SK-N-SH treated with all-trans-retinoic acid at 6 μM for 48 hours (cell line): ENCODE results near the gene ASAH2.

Experiments used
- ATAC-seq: fragments of 200-7000 bp; cut with Tn5 transposase; 3 replicates; pipeline ENCODE4 v1.9.1; 2020; ENCODE audit warnings: mild to moderate bottlenecking, moderate library complexity
- ARNTL ChIP-seq: fragments of 450-650 bp; formaldehyde crosslinking; IDR thresholded peaks from 2 replicates; pipeline ENCODE4 v1.5.0; 2020; ENCODE audit warnings: low read depth, mild to moderate bottlenecking, moderate library complexity, borderline replicate concordance
- BACH2 ChIP-seq: fragments of 250-450 bp; sonication (Bioruptor Pico); IDR thresholded peaks from 2 replicates; pipeline ENCODE4 v1.9.0; 2021; ENCODE audit warnings: mild to moderate bottlenecking, borderline replicate concordance
- CREB5 ChIP-seq: fragments of 250-450 bp; sonication (Bioruptor Pico); IDR thresholded peaks from 2 replicates; pipeline ENCODE4 v1.5.1; 2020; ENCODE audit warnings: low read depth, mild to moderate bottlenecking, moderate library complexity
- CSDC2 ChIP-seq: fragments of 250-450 bp; sonication (Bioruptor Pico); IDR thresholded peaks from 2 replicates; pipeline ENCODE4 v1.5.0; 2020; ENCODE audit warnings: mild to moderate bottlenecking, moderate library complexity
- CSRNP3 ChIP-seq: fragments of 250-450 bp; sonication (Bioruptor Pico); IDR thresholded peaks from 2 replicates; pipeline ENCODE4 v1.5.1; 2021; ENCODE audit warnings: mild to moderate bottlenecking, moderate library complexity
- ESRRG ChIP-seq: fragments of 250-450 bp; sonication (Bioruptor Pico); IDR thresholded peaks from 2 replicates; pipeline ENCODE4 v1.6.1; 2021; ENCODE audit warnings: mild to moderate bottlenecking
- GLIS3 ChIP-seq: fragments of 250-450 bp; sonication (Bioruptor Pico); IDR thresholded peaks from 2 replicates; pipeline ENCODE4 v1.5.0; 2020; ENCODE audit warnings: mild to moderate bottlenecking, moderate library complexity
- ISL1 ChIP-seq: fragments of 250-450 bp; sonication (Bioruptor Pico); IDR thresholded peaks from 2 replicates; pipeline ENCODE4 v2.1.2; 2022; ENCODE audit warnings: mild to moderate bottlenecking, moderate library complexity
- OSR1 ChIP-seq: fragments of 250-450 bp; sonication (Bioruptor Pico); IDR thresholded peaks from 2 replicates; pipeline ENCODE4 v1.8.0; 2022; ENCODE audit warnings: moderate library complexity, mild to moderate bottlenecking, inconsistent platforms
- PATZ1 ChIP-seq: fragments of 250-450 bp; sonication (Bioruptor Pico); IDR thresholded peaks from 2 replicates; pipeline ENCODE4 v1.8.0; 2020; ENCODE audit warnings: mild to moderate bottlenecking, moderate library complexity, borderline replicate concordance
- POU6F1 ChIP-seq: fragments of 250-450 bp; sonication (Bioruptor Pico); IDR thresholded peaks from 2 replicates; pipeline ENCODE4 v1.8.0; 2021; ENCODE audit warnings: low read depth, mild to moderate bottlenecking, moderate library complexity, borderline replicate concordance
- PPARA ChIP-seq: fragments of 250-450 bp; sonication (Bioruptor Pico); IDR thresholded peaks from 2 replicates; pipeline ENCODE4 v1.5.0; 2020; ENCODE audit warnings: mild to moderate bottlenecking, borderline replicate concordance
- RARB ChIP-seq: fragments of 250-450 bp; sonication (Bioruptor Pico); IDR thresholded peaks from 2 replicates; pipeline ENCODE4 v1.8.0; 2021; ENCODE audit warnings: mild to moderate bottlenecking, moderate library complexity
- SNAI2 ChIP-seq: fragments of 250-450 bp; sonication (Bioruptor Pico); IDR thresholded peaks from 2 replicates; pipeline ENCODE4 v1.5.0; 2020; ENCODE audit warnings: mild to moderate bottlenecking, moderate library complexity
- TCF4 ChIP-seq: fragments of 250-450 bp; sonication (Bioruptor Pico); IDR thresholded peaks from 2 replicates; pipeline ENCODE4 v1.8.0; 2021; ENCODE audit warnings: mild to moderate bottlenecking, moderate library complexity, borderline replicate concordance
- TOX ChIP-seq: fragments of 250-450 bp; sonication (Bioruptor Pico); IDR thresholded peaks from 2 replicates; pipeline ENCODE4 v1.8.0; 2021; ENCODE audit warnings: mild to moderate bottlenecking, moderate library complexity, borderline replicate concordance
- TSHZ2 ChIP-seq: fragments of 250-450 bp; sonication (Bioruptor Pico); IDR thresholded peaks from 2 replicates; pipeline ENCODE4 v1.5.0; 2020; ENCODE audit warnings: mild to moderate bottlenecking, moderate library complexity
- ZC3H10 ChIP-seq: fragments of 250-450 bp; sonication (Bioruptor Pico); IDR thresholded peaks from 2 replicates; pipeline ENCODE4 v1.5.1; 2021; ENCODE audit warnings: mild to moderate bottlenecking, moderate library complexity
- ZFP3 ChIP-seq: fragments of 250-450 bp; sonication (Bioruptor Pico); IDR thresholded peaks from 2 replicates; pipeline ENCODE4 v1.5.0; 2020; ENCODE audit warnings: mild to moderate bottlenecking, moderate library complexity
- ZFP30 ChIP-seq: fragments of 450-650 bp; formaldehyde crosslinking; IDR thresholded peaks from 2 replicates; pipeline ENCODE4 v1.5.0; 2022; ENCODE audit warnings: mild to moderate bottlenecking, moderate library complexity
- ZNF70 ChIP-seq: fragments of 450-650 bp; formaldehyde crosslinking; IDR thresholded peaks from 2 replicates; pipeline ENCODE4 v1.5.0; 2020; ENCODE audit warnings: mild to moderate bottlenecking, moderate library complexity

ASAH2 gene

GRCh38 chr10:50221470-50221869, 29.8 kb downstream of the ASAH2 start:
- no peak for ATAC-seq
- TF ChIP-seq ESRRG (CRISPR knock-in tag) (no peak), SNAI2 (no peak), PPARA (CRISPR knock-in tag) (no peak), RARB (CRISPR knock-in tag) (no peak), TOX (CRISPR knock-in tag) (no peak), OSR1 (CRISPR knock-in tag) (no peak)

- no peak for ATAC-seq
- TF ChIP-seq OSR1 (CRISPR knock-in tag): no peak
- TF ChIP-seq CSRNP3 (CRISPR knock-in tag): no peak
- no peak for TF ChIP-seq RARB (CRISPR knock-in tag)
- no peak for TF ChIP-seq ZC3H10 (CRISPR knock-in tag)
- no peak for TF ChIP-seq GLIS3 (CRISPR knock-in tag)
- TF ChIP-seq CSDC2 (CRISPR knock-in tag): no peak
- no peak for TF ChIP-seq ZFP3 (CRISPR knock-in tag)
- no peak for TF ChIP-seq TOX (CRISPR knock-in tag)
- no peak for TF ChIP-seq TSHZ2 (CRISPR knock-in tag)
- TF ChIP-seq TCF4: no peak
- no peak for TF ChIP-seq SNAI2
- TF ChIP-seq CREB5 (CRISPR knock-in tag): no peak
- TF ChIP-seq ARNTL: no peak
- TF ChIP-seq ZFP30 (CRISPR knock-in tag): no peak
- TF ChIP-seq BACH2 (CRISPR knock-in tag): no peak
- no peak for TF ChIP-seq ZNF70
Measured at GRCh38 chr10:50219646-50220045, 31.7 kb downstream of the ASAH2 start.

- no peak for ATAC-seq
- TF ChIP-seq ZNF70: no peak
- no peak for TF ChIP-seq ESRRG (CRISPR knock-in tag)
- TF ChIP-seq ZFP3 (CRISPR knock-in tag): no peak
- TF ChIP-seq PATZ1 (CRISPR knock-in tag): no peak
- no peak for TF ChIP-seq BACH2 (CRISPR knock-in tag)
- no peak for TF ChIP-seq PPARA (CRISPR knock-in tag)
- TF ChIP-seq ARNTL: no peak
- no peak for TF ChIP-seq GLIS3 (CRISPR knock-in tag)
- TF ChIP-seq ISL1 (CRISPR knock-in tag): no peak
- TF ChIP-seq CSRNP3 (CRISPR knock-in tag): no peak
- TF ChIP-seq POU6F1 (CRISPR knock-in tag): no peak
- no peak for TF ChIP-seq TOX (CRISPR knock-in tag)
- TF ChIP-seq, all 23 proteins: peak for 0
Measured at GRCh38 chr10:50219200-50219599, 32.1 kb downstream of the ASAH2 start.
